Cardiac fibroblast (primary cell): ENCODE measurements around the gene PTBP3.
"Not testable (repeated sequence)": the region's sequence is repeated elsewhere in the genome, so short reads cannot be mapped to it uniquely, and the experiment has no call there.

Experiments
- DNase-seq, 2 donors: peaks; one replicate each; pipeline versions ENCODE4 v3.0.0 to v3.0.0-alpha.2; 2010; ENCODE audit warnings: low read depth in 2 of 2
- H3K4me3 ChIP-seq, 2 donors: replicated peaks in 1 of 2; 1 replicate in 1 of 2; 2 replicates in 1 of 2; pipeline ENCODE4 v1.5.1; 2011; ENCODE audit warnings: low read depth in 2 of 2, low read length in 2 of 2, mild to moderate bottlenecking in 2 of 2, moderate library complexity in 1 of 2
- TF ChIP-seq, protein P1 (sequence below): IDR thresholded peaks from one replicate; pipeline ENCODE4 v1.5.1; 2011; ENCODE audit warnings: low read depth, mild to moderate bottlenecking, low read length, inconsistent platforms

PTBP3 gene

DNA sequence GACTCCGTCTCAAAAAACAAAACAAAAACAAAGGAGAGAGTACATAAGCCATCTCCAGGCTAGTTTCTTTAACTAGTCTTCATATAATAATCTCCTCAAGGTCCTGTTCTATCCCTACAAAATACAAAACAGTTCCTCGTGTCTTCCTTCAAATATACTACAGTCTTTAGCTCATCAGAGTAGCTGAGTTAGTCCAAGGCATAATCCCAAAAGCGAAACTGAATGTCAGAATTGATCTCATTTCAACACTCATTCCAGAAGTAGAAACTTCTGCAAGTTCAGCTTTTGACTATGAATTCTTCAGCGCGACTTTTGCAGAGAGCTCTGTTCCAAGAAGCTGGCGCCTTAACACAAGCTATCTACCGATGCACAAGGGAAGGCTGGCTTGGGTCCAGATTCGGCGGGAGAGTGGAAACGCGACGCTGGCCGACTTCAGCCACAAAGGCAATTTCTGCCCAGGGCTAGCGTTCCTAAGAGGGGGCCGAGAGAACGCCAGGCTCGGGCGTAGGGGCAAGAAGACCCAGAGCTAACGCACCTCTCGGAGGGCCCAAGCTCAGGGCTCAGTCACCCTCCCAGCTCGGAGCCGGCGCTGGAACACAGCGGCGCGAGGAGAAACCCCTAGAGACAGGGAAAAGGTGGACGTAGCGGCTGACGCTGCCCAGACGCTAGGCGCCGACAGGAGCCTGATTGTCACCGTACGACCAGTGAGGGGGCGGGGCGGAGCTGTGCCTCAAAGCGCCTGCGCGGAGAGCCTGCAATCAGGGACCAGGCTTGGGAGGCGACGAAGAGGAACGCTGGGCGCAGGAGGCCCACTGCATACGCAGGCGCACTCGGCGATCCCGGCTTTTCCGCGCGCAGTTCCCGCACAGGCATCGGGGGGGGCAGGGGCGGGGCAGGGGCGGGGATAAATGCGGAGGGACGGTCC lies 46.0 kb upstream of the PTBP3 start:
- TF ChIP-seq, protein P1, sequence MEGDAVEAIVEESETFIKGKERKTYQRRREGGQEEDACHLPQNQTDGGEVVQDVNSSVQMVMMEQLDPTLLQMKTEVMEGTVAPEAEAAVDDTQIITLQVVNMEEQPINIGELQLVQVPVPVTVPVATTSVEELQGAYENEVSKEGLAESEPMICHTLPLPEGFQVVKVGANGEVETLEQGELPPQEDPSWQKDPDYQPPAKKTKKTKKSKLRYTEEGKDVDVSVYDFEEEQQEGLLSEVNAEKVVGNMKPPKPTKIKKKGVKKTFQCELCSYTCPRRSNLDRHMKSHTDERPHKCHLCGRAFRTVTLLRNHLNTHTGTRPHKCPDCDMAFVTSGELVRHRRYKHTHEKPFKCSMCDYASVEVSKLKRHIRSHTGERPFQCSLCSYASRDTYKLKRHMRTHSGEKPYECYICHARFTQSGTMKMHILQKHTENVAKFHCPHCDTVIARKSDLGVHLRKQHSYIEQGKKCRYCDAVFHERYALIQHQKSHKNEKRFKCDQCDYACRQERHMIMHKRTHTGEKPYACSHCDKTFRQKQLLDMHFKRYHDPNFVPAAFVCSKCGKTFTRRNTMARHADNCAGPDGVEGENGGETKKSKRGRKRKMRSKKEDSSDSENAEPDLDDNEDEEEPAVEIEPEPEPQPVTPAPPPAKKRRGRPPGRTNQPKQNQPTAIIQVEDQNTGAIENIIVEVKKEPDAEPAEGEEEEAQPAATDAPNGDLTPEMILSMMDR: no peak
- peak overlapping the region; percentile 75 to 86 for H3K4me3 ChIP-seq
- DNase-seq: peak; percentile 99

DNA sequence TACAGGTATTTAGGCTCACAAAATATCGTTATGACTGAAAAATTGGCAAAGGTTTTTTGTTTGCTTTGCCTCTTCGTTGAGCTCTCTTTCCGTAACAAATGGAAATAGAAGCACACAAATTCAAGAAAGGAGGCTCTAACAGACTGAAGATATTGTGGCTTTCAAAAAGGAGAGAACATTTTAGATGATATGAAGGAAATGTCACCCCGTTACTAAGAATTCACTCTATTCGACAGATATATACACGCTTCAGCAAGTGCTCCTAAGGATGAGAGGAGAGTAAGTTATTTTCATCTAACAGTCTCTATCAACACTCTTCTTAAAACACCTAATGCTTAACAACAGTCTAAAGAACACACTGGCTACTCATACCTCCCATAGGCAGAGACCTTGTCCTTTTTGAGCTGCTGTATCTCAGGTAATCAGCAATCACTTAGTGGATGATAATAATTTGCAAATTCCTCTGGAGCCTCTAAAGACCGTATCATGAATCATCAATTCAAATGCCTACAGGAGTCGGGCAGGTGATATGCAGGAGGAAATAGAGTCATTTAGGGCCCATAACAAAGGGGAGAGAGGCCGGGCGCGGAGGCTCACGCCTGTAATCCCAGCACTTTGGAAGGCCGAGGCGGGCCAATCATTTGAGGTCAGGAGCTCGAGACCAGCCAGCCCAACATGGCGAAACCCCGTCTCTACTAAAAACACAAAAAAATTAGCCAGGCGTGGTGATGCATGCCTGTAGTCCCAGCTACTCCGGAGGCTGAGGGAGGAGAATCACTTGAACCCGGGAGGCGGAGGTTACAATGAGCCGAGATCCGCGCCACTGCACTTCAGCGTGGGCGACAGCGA lies 45.1 kb upstream of the PTBP3 start:
- H3K4me3 ChIP-seq: peak overlapping the region; percentile 75 to 82
- DNase-seq: peak in 1 of 2 donors; percentile 8
- TF ChIP-seq, protein P1: no peak

DNA sequence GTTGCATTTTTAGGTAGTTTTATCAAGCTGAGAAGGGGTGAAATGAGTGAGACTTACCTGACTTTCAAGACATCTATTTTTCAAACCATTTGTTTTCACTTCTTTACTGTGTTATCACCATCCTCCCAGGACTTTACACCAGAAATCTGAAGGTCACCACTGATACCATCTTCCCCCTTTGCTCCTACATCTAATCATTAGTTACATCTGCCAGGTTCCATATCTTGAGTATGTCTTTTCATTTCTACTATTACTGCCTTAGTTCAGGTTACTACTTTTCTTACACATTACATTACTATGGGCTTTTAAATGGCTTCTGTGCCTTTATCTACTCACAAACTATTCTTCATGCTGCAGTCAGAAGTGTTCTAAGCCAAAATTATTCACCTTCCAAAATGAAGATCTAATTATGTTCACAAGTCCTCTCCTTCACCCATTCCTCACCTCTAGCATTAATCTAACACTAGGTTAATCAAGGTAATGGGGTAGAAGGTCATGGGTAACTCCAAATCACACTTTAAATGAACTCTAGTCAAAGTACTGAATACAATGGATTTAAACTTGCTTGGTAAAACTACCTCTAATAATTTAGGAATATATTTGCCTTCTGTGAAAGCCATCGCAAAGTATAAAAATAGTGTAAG lies 44.4 kb upstream of the PTBP3 start:
- TF ChIP-seq, protein P1: no peak
- no peak overlapping the region for H3K4me3 ChIP-seq
- no peak for DNase-seq

DNA sequence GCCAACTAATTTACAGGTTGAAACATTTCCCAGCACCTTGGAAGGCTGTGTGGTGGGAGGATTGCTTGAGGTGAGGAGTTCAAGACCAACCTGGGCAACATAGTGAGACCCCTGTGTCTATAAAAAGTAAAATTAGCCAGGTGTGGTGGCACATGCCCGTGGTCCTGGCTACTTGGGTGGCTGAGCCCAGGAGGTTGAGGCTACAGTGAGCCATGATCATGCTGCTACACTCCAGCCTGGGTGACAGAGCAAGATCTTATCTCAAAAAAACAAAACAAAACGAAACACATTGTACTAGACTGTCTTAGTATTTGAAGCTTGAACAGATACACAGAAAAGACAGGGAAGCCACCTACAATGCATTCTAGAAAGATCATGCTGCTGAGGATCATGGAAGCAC lies 43.7 kb upstream of the PTBP3 start:
- DNase-seq: no peak
- TF ChIP-seq, protein P1: no peak
- no peak overlapping the region for H3K4me3 ChIP-seq

DNA sequence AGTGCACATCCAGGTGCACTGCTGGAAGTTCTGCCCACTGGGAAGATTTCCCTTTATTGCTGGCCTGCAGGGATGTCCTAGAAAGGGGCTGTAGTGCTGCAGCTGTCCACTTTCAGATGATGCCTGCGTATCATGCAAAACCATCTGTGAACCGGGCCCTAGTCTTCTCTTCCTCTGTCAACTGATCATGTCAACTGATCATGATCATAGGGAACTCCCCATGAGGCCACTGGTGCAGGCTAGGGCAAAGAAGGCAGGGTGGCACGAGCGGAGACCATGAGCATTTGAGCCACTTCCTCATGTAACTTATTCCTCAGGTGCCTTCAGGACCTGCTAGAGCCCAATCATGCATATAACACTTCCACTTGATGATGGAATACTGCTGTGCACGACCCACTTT lies 41.9 kb upstream of the PTBP3 start:
- TF ChIP-seq, protein P1: no peak
- H3K4me3 ChIP-seq: no peak overlapping the region
- no peak for DNase-seq

DNA sequence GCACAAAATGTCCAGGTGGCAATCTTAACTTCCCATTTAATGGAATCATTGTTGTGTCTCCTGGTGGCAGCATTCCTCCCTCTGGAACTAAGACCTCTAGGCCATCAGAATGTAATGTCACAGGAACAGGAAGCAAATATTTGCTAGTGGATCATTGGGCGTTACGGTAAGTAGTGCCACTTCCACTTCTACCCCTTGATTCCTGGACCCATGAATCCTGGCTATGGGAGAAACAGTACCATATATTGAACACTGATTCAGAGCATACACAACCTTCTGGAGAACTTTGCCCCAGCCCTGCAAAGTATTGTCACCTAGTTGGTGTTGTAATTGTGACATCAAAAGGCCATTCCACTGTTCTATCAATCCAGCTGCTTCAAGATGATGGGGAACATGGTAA lies 40.8 kb upstream of the PTBP3 start:
- H3K4me3 ChIP-seq, DNase-seq: not testable (repeated sequence)

DNA sequence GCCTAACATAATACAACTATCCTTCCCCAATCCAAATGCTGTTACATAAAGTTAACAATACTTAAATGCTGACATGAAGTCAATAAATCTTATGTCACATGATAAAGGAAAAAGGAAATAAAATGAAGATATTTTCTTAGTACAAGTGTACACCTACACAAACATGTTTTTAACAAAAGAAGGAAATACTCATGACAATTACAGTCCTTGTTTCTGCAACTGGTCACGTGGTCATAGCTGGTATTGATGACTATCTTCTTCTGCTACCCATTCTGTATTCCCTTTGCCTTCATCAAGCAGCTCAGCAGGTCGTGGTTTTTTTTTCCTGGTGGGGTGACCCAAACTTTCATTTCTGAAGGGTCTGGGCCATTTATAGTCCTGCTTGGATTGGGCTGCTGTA lies 40.2 kb upstream of the PTBP3 start:
- DNase-seq, H3K4me3 ChIP-seq: not testable (repeated sequence)
